Tibial artery (tissue), 4 donors: Measurements from ENCODE around the gene PDP2.
A peak's percentile ranks its signal among the peaks of the same experiment; 100 is the strongest.

Source experiments
- DNase-seq, 2 donors: peaks; one replicate each; pipeline ENCODE4 v3.0.0-alpha.2; 2019
- H3K27ac ChIP-seq, 2 donors: fragments of 200-600 bp; sonication (generic) in 1 of 2; 1 replicate in 1 of 2; 2 replicates in 1 of 2; pipeline ENCODE4 v1.5.1; 2018 to 2019; ENCODE audit warnings: mild to moderate bottlenecking in 1 of 2
- H3K27me3 ChIP-seq, 2 donors: fragments of 200-600 bp; sonication (generic) in 1 of 2; one replicate each; pipeline versions ENCODE4 v1.5.1 to v1.6.0; 2016 to 2019
- H3K36me3 ChIP-seq, 3 donors: fragments of 200-600 bp; sonication (generic) in 2 of 3; one replicate each; pipeline ENCODE4 v1.5.1; 2016 to 2019; ENCODE audit warnings: mild to moderate bottlenecking in 2 of 3
- H3K4me1 ChIP-seq, 4 donors: fragments of 200-600 bp; sonication (generic) in 2 of 4; 1 replicate in 3 of 4; 2 replicates in 1 of 4; pipeline ENCODE4 v1.5.1; 2016 to 2019
- H3K4me3 ChIP-seq, 2 donors: fragments of 200-600 bp; sonication (generic) in 1 of 2; 1 replicate in 1 of 2; 2 replicates in 1 of 2; pipeline ENCODE4 v1.5.1; 2018 to 2019; ENCODE audit warnings: mild to moderate bottlenecking in 2 of 2
- H3K9me3 ChIP-seq, 3 donors: fragments of 200-600 bp; sonication (generic) in 1 of 3; one replicate each; pipeline ENCODE4 v1.5.1; 2016 to 2019
- intact Hi-C: fragments of 100-400 bp; cut with DNase I; formaldehyde crosslinking; loops from one replicate; pipeline ENCODE4 v1.15.0; 2023; ENCODE audit warnings: low total_unique reads
- TF ChIP-seq, protein P1 (sequence below), 2 experiments: fragments of 200-600 bp in 1 of 2; fragments of 450-650 bp in 1 of 2; IDR thresholded peaks; one replicate each; pipeline ENCODE4 v1.5.1; 2017 to 2019; ENCODE audit warnings: antibody characterized with exemption in 2 of 2, mild to moderate bottlenecking in 1 of 2, moderate library complexity in 1 of 2

PDP2 gene

DNA sequence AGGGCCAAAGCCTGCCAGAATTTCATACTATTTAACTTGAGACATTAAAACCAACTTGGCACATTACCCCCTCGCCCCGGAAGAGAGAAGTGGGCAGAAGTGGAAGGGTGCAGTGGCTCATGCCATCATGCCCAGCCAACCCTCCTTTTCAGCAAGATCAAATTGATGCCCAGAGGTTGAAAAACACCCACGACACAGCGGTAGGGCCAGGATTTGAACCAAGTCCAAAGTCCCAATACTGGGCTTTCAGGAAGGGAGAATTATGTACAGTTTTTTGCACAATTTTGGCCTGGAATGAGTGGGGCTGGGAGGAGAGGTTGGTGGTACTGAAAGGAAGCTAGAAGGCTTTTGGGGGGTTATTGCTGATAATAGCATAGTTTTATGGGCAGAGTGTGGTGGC, 11.0 kb downstream of the PDP2 start:
- Histone ChIP-seq H3K4me1 (peaks cover 0 to 20% (median 11%) of the 10 kb centered on the region in 4 donors), H3K4me3 (no peak overlapping the region), H3K27ac (no peak overlapping the region), H3K9me3 (no peaks in the 10 kb centered on the region), H3K36me3 (peaks cover 0 to 6% (median 3%) of the 10 kb centered on the region in 3 donors), H3K27me3 (no peaks in the 10 kb centered on the region)
- intact Hi-C loops, result no loop called here
- no peak for DNase-seq
- TF ChIP-seq, protein P1, sequence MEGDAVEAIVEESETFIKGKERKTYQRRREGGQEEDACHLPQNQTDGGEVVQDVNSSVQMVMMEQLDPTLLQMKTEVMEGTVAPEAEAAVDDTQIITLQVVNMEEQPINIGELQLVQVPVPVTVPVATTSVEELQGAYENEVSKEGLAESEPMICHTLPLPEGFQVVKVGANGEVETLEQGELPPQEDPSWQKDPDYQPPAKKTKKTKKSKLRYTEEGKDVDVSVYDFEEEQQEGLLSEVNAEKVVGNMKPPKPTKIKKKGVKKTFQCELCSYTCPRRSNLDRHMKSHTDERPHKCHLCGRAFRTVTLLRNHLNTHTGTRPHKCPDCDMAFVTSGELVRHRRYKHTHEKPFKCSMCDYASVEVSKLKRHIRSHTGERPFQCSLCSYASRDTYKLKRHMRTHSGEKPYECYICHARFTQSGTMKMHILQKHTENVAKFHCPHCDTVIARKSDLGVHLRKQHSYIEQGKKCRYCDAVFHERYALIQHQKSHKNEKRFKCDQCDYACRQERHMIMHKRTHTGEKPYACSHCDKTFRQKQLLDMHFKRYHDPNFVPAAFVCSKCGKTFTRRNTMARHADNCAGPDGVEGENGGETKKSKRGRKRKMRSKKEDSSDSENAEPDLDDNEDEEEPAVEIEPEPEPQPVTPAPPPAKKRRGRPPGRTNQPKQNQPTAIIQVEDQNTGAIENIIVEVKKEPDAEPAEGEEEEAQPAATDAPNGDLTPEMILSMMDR (IDR thresholded peaks at IDR 0.05), result no peak

DNA sequence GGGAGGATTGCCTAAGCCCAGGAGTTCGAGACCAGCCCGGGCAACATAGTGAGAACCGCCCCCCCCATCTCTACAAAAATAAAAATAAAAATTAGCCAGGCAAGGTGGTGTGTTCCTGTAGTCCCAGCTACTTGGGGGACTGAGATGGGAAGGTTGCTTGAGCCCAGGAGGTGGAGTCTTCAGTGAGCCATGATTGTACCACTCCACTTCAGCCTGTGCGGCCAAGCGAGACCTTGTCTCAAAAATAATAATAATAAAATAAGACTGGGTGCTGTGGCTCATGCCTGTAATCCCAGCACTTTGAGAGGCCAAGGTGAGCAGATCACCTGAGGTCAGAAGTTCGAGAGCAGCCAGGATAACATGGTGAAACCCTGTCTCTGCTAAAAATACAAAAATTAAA, 11.5 kb downstream of the PDP2 start:
- no peaks in the 10 kb centered on the region for H3K9me3 ChIP-seq
- DNase-seq, result no peak
- H3K27ac ChIP-seq, result no peak overlapping the region
- H3K36me3 ChIP-seq, result peaks cover 0 to 6% (median 0%) of the 10 kb centered on the region in 3 donors
- no peak overlapping the region for H3K4me3 ChIP-seq
- peaks cover 0 to 20% (median 12%) of the 10 kb centered on the region in 4 donors for H3K4me1 ChIP-seq
- TF ChIP-seq, protein P1 (IDR thresholded peaks at IDR 0.05), result no peak
- H3K27me3 ChIP-seq, result no peaks in the 10 kb centered on the region
- intact Hi-C loops, result no loop called here

DNA sequence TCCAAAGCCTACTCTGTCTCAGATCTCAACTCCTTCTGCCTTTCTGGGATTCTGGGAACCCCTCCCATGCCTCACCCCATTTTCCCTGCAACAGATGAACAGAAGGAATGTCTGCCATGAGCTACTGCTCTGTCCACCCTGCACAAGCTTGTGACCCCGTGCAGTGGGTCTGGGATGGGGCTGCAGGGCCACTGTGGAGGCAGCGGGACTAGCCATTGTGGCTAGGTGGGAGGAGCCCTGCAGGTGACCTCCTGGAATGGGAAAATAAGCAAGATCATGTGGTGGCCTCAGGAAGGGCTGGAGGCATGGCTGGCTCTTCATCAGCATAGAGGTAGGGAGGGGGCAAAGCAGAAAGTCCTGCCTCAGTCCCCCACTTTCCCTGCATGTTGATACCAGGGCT, 13.7 kb downstream of the PDP2 start:
- peaks cover 5 to 40% (median 28%) of the 10 kb centered on the region in 4 donors for H3K4me1 ChIP-seq
- intact Hi-C loops, result loop anchor here (2.0 kb wide), 1 partner anchor 41 kb away; the partner anchor contains the start of genes CES2 and CIAO2B

DNA sequence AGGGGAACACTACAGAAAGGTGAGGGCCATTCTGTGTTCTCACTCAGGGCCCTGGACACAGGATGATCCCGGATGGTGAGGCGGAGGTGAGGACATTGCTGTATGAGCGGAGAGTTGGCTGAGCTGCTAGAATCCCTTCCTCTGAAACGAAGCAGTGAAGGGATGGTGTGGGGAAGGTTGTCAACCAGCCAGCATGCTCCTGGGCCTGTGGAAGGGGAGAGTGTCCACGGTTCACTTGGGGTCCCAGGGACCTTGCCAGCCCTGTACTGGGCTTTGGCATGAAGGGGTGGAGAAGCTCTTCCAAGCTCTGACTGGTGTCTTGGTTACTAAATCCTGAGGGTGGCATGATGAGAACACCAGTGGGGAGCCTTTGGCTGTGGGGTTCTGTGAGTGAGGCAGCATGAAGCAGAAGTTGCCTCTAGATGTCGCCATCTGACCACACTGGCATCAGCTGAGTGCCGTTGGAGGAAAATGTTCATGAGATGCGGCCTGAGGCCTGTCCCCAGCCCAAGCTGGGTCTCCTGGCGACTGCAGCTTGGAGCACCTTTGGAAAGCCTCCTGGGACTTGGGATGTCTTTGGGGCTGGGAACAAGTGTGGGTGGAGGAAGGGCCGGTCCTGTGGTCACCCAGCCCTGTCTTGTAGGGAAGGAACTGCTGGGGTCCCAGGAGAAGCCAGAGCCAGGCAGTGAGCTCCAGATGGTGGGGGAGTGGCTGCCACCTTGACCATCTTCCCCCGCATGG, 14.8 kb downstream of the PDP2 start:
- Histone ChIP-seq H3K36me3 (no peaks in the 10 kb centered on the region), H3K9me3 (no peaks in the 10 kb centered on the region), H3K27ac (peak overlapping the region; percentile 86 to 91), H3K4me3 (no peak overlapping the region), H3K4me1 (peaks cover 10 to 51% (median 39%) of the 10 kb centered on the region in 4 donors), H3K27me3 (no peaks in the 10 kb centered on the region)
- TF ChIP-seq, protein P1 (IDR thresholded peaks at IDR 0.05), result peak; percentile 82 to 96
- intact Hi-C loops, result loop anchor here (2.0 kb wide), 1 partner anchor 40 kb away; the partner anchor contains the start of genes CES2 and CIAO2B
- peak; percentile 70 to 80 for DNase-seq

More for the DNA sequence above, 13.7 kb downstream of the PDP2 start:
- H3K27me3 ChIP-seq, result no peaks in the 10 kb centered on the region
- H3K4me3 ChIP-seq, result no peak overlapping the region
- peaks cover 0 to 6% (median 0%) of the 10 kb centered on the region in 3 donors for H3K36me3 ChIP-seq
- TF ChIP-seq, protein P1 (IDR thresholded peaks at IDR 0.05), result no peak
- no peaks in the 10 kb centered on the region for H3K9me3 ChIP-seq
- DNase-seq, result no peak
- H3K27ac ChIP-seq, result no peak overlapping the region

DNA sequence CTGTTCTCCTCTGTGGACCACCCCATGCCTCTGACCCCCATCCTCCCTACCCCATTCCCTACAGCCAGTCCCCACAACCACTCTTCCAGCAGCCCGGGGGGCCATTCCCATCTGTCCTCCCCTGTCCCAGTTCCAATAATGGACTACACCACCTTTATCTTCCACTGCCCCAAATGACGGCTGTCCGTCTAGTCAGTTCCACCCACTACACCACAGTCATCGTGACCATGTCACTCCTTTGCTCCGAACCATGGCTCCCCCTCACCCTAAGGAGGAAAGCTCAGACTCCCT, 15.3 kb downstream of the PDP2 start:
- Histone ChIP-seq H3K4me3 (no peak overlapping the region), H3K27me3 (no peaks in the 10 kb centered on the region), H3K27ac (peak overlapping the region; percentile 86 to 91), H3K9me3 (no peaks in the 10 kb centered on the region), H3K4me1 (peaks cover 14 to 56% (median 44%) of the 10 kb centered on the region in 4 donors), H3K36me3 (no peaks in the 10 kb centered on the region)
- TF ChIP-seq, protein P1 (IDR thresholded peaks at IDR 0.05), result no peak
- intact Hi-C loops, result loop anchor here (2.0 kb wide), 1 partner anchor 39 kb away; the partner anchor contains the start of genes CES2 and CIAO2B
- DNase-seq, result no peak
